Gastroesophageal sphincter (tissue), 3 donors: ENCODE measurements around the gene CPB2.

Experiments used
- CTCF ChIP-seq, 4 experiments: fragments of 200-600 bp in 2 of 4; fragments of 450-650 bp in 2 of 4; sonication (generic) in 1 of 4; IDR thresholded peaks; one replicate each; pipeline ENCODE4 v1.5.1; 2017 to 2019; ENCODE audit warnings: antibody characterized with exemption in 4 of 4, mild to moderate bottlenecking in 2 of 4, moderate library complexity in 2 of 4
- POLR2A ChIP-seq, 2 donors: fragments of 450-650 bp; IDR thresholded peaks; one replicate each; pipeline ENCODE4 v1.6.1; 2017; ENCODE audit warnings: antibody characterized with exemption in 2 of 2, mild to moderate bottlenecking in 2 of 2, moderate library complexity in 1 of 2

- TF ChIP-seq CTCF (IDR thresholded peaks at IDR 0.05) (no peak), POLR2A (IDR thresholded peaks at IDR 0.05) (no peak)
Measured at GRCh38 chr13:46086985-46087384, 17.8 kb downstream of the CPB2 start.
